Coronary artery (tissue), 2 donors: Measurements from ENCODE around the gene OGA.

Source experiments
- DNase-seq: peaks from one replicate; pipeline ENCODE4 v3.0.0-alpha.2; 2017; ENCODE audit warnings: low spot score
- H3K27ac ChIP-seq, 2 donors: fragments of 200-600 bp; sonication (generic); one replicate each; pipeline ENCODE4 v1.5.1; 2016 to 2019
- H3K4me3 ChIP-seq: fragments of 200-600 bp; sonication (generic); 2 replicates; pipeline ENCODE4 v1.5.1; 2016; ENCODE audit warnings: mild to moderate bottlenecking, moderate library complexity
- TF ChIP-seq, protein P1 (sequence below): fragments of 200-600 bp; sonication (generic); IDR thresholded peaks from one replicate; pipeline ENCODE4 v1.5.1; 2019; ENCODE audit warnings: antibody characterized with exemption

Gene OGA

DNA sequence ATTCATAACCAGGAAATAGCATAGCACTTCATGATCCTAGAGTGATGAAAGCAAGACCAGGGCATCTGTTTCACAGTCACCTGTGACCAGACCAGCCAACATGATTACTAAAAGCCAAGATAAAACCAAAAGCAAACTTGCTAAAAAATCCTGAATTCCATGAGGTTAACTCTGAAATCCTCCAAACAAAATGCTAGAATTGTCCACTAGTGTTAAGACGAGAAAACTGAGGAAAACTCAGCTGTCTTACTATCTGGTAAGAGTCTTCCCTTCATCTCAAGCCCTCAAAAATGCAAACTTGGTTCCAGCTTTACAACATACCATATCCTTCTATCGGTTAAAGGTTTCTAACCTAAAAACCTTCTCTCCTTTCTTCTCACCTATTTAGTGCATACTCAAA is 33.7 kb downstream of the OGA start:
- no peak for DNase-seq
- TF ChIP-seq, protein P1, sequence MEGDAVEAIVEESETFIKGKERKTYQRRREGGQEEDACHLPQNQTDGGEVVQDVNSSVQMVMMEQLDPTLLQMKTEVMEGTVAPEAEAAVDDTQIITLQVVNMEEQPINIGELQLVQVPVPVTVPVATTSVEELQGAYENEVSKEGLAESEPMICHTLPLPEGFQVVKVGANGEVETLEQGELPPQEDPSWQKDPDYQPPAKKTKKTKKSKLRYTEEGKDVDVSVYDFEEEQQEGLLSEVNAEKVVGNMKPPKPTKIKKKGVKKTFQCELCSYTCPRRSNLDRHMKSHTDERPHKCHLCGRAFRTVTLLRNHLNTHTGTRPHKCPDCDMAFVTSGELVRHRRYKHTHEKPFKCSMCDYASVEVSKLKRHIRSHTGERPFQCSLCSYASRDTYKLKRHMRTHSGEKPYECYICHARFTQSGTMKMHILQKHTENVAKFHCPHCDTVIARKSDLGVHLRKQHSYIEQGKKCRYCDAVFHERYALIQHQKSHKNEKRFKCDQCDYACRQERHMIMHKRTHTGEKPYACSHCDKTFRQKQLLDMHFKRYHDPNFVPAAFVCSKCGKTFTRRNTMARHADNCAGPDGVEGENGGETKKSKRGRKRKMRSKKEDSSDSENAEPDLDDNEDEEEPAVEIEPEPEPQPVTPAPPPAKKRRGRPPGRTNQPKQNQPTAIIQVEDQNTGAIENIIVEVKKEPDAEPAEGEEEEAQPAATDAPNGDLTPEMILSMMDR = no peak
- Histone ChIP-seq H3K27ac (no peak overlapping the region), H3K4me3 (no peak overlapping the region)

- TF ChIP-seq, protein P1 = no peak
- Histone ChIP-seq H3K27ac (peak overlapping the region in 1 of 2 donors; percentile 33), H3K4me3 (peak overlapping the region; percentile 75)
- DNase-seq = no peak
These were observed 34.5 kb downstream of the OGA start for GRCh38 chr10:101783736-101784118.

DNA sequence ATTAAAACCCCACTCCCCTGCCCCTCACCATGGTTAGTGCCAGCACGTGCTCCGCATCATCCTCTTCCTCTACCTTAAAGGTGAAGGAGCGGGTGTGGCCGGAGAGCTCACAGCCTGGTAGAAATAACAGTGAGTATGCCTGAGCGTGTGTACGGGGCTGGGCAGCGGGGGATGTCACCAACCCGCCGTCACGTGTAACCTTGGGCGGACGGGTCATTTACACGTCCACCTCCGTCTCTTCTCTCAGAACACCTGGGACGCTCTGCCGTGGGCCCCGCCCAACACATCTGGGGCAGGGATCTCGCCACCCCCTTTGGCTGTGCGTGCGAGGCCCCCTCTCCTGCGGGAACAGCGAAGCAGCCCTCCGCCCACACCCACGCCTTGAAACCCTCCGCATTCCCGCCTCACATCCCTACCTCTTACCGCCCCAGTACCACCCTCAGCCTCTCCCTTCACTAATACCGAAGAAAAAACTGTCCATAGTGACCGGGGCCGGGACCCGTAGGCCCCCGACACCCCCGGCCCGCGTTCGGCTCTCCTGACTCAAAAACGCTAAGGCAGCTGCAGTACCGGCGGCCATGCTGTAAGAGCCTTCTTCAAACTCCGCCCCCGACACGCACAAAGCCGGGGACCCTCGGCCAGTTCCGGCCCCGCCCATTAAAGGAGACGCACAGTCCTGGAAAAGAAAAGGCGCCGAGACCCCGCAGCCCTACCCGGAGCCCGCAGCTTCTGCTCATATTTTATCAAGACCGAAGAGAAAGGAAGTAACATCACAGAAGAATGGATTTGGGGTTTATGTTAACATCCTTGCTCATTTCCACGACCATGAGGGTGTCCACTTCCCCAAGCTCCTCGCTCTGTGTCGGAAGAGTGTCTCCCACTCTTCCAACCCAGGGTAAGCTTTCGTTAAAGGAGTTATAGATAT is 35.2 kb downstream of the OGA start, which contains the start of gene NPM3:
NPM3 (minus strand) TSS at position 636 of the 925 bp plus-strand sequence; CDS start at position 580, 56 bp downstream.
- H3K4me3 ChIP-seq = peak within 1 kb of the TSS; percentile 75
- DNase-seq = peak; percentile 84
- TF ChIP-seq, protein P1 = no peak
- H3K27ac ChIP-seq = peak within 1 kb of the TSS in 1 of 2 donors; percentile 33

DNA sequence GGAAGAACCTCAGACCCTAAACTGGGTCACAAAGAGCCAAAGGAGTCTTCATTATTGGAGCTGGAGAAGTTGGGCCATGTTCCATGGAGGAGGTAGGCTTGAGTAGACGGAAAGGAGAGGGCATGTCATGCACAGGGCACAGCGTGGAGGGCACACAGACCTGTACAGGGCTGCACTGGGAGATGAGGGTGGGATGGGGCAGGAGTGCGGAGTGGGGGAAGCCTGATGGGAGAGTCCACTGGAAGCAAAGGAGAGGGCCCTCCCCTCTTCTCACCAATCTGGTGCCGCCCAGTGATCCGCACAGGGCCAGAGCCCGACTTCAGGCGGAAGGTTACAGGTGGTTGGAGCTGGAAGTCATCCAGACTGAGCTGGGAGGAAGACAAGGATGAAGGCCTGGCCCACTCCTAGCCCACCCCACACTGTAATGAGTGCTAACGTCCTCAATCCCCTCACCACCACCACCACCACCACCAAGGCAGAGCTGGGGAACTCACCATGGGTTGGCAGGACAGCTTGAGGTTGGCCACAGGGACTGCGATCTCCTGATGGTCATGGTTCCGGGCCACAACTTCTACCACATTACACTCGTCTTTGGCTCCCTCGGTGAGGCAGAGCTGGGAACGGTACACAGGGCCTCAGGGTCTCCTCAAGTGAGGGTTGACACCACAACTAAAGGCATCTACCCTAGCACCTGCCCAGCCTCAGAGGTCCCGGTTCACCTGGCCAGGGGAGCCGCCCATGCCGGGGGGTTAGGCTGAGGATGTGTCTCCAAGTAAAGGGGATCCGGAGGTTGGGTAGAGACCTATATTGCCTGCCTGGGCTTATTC is 36.0 kb downstream of the OGA start:
- H3K4me3 ChIP-seq = peak overlapping the region; percentile 75
- DNase-seq = peak; percentile 70
- H3K27ac ChIP-seq = no peak overlapping the region
- TF ChIP-seq, protein P1 = no peak

DNA sequence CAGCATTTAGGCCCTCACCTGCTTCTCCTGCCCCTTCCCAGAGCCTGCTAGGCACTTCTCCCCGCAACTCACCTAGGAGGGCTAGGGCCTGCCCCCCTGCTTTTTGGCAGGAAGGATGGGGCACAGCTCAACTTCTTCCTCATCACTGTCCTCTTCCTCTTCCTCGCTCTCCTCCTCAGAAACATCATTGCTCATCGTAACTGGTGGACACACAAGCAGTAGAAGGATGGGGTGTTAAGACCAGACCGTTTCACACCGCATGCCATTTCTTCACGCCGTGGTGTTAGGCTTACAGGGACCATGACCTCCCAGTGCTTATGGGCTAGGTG is 36.6 kb downstream of the OGA start:
- no peak overlapping the region for H3K27ac ChIP-seq
- H3K4me3 ChIP-seq = no peak overlapping the region
- TF ChIP-seq, protein P1 = no peak
- no peak for DNase-seq

GRCh38 chr10:101780818-101781654 is 37.2 kb downstream of the OGA start:
- TF ChIP-seq, protein P1 = peak; percentile 80
- Histone ChIP-seq H3K27ac (no peak overlapping the region), H3K4me3 (no peak overlapping the region)
- DNase-seq = peak; percentile 71
